ENCODE measurements around the gene VWA5B1.

- TF ChIP-seq POLR2A (IDR thresholded peaks at IDR 0.05), result no peak
- TF ChIP-seq, protein P1, sequence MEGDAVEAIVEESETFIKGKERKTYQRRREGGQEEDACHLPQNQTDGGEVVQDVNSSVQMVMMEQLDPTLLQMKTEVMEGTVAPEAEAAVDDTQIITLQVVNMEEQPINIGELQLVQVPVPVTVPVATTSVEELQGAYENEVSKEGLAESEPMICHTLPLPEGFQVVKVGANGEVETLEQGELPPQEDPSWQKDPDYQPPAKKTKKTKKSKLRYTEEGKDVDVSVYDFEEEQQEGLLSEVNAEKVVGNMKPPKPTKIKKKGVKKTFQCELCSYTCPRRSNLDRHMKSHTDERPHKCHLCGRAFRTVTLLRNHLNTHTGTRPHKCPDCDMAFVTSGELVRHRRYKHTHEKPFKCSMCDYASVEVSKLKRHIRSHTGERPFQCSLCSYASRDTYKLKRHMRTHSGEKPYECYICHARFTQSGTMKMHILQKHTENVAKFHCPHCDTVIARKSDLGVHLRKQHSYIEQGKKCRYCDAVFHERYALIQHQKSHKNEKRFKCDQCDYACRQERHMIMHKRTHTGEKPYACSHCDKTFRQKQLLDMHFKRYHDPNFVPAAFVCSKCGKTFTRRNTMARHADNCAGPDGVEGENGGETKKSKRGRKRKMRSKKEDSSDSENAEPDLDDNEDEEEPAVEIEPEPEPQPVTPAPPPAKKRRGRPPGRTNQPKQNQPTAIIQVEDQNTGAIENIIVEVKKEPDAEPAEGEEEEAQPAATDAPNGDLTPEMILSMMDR (IDR thresholded peaks at IDR 0.05), result no peak
These were observed 63.9 kb downstream of the VWA5B1 start for GRCh38 chr1:20354610-20355009.

All from uterus (tissue), 2 donors.